Psoas muscle (tissue), 8 donors: ENCODE results near the gene TRIM44. TPM values are rescaled to one million over a fixed set of nuclear protein-coding genes. Genes with fewer than 3 reads are reported as not detected.
A peak's percentile ranks its signal among the peaks of the same experiment; 100 is the strongest.

Experiments
- ATAC-seq, 4 donors: fragments of 200-7000 bp; cut with Tn5 transposase; one replicate each; pipeline ENCODE4 v1.9.1; 2020; ENCODE audit warnings: moderate library complexity in 3 of 4, mild to moderate bottlenecking in 2 of 4
- DNase-seq, 2 donors: peaks; one replicate each; pipeline ENCODE4 v3.0.0-alpha.2; 2020
- H3K27ac ChIP-seq: fragments of 200-600 bp; one replicate; pipeline ENCODE4 v1.8.0; 2022
- H3K27me3 ChIP-seq, 3 donors: fragments of 200-600 bp in 1 of 3; one replicate each; pipeline versions ENCODE4 v1.6.1 to v1.8.0; 2013 to 2022; ENCODE audit warnings: low read length in 2 of 3, mild to moderate bottlenecking in 2 of 3, moderate library complexity in 1 of 3; ENCODE audit not compliant: insufficient read depth in 3 of 3
- H3K36me3 ChIP-seq, 2 donors: fragments of 200-600 bp in 1 of 2; one replicate each; pipeline versions ENCODE4 v1.6.1 to v1.8.0; 2013 to 2022; ENCODE audit warnings: low read depth in 1 of 2, mild to moderate bottlenecking in 1 of 2, moderate library complexity in 1 of 2; ENCODE audit not compliant: insufficient read depth in 1 of 2
- H3K4me1 ChIP-seq: fragments of 200-600 bp; one replicate; pipeline ENCODE4 v1.8.0; 2022
- H3K4me3 ChIP-seq: fragments of 200-600 bp; one replicate; pipeline ENCODE4 v1.8.0; 2022; ENCODE audit warnings: mild to moderate bottlenecking
- H3K9me3 ChIP-seq: fragments of 200-600 bp; one replicate; pipeline ENCODE4 v1.8.0; 2022
- WGBS, 3 donors: extraction: QIAGEN DNeasy Blood & Tissue Kit; methylation state at CpG; one replicate each; pipeline versions ENCODE4 v1.1.6 to v1.1.7; 2013; 5-methylcytosine and 5-hydroxymethylcytosine counted together
- intact Hi-C, 2 donors: fragments of 100-400 bp; cut with DNase I; formaldehyde crosslinking; loops; one replicate each; pipeline versions ENCODE4 v1.11.0 to v1.14.2; 2022
- polyA plus RNA-seq, 3 donors: library from polyadenylated mRNA; stranded (reverse); fragments of 200-250 nt; gene quantifications; one replicate each; pipeline ENCODE4 v1.2.3, GENCODE V29; 2013
- total RNA-seq, 4 donors: library from RNA; stranded (reverse); fragmentation: NEBNext Ultra II Directional in 2 of 4; extraction: Animal tissue kit (Norgen Biotek cat#: 25700) in 2 of 4; gene quantifications; one replicate each; pipeline versions ENCODE4 v1.2.1 to v1.2.4, GENCODE V29; 2021 to 2023
- TF ChIP-seq, protein P1 (sequence below): fragments of 200-600 bp; IDR thresholded peaks from one replicate; pipeline ENCODE4 v1.8.0; 2022; ENCODE audit warnings: antibody characterized with exemption
- donor health status: healthy with polysubstance abuse.
- donor health status: DM: no; HTN: no; CAD: no; lungs with moderate emphysema.
- donor health status: Bipolar disorder and iron deficiency.
- donor health status: healthy.
- donor health status: DM: yes; HTN: yes; CAD: no.
- donor health status: DM: no; HTN: no; CAD: no.
- donor health status: DM: no; HTN: no; CAD: no.
- donor health status: DM: yes; HTN: yes; CAD: no.

Gene TRIM44
- total and polyA plus RNA-seq, 7 donors = 6.8 to 46.8 (median 34.0) TPM

DNA sequence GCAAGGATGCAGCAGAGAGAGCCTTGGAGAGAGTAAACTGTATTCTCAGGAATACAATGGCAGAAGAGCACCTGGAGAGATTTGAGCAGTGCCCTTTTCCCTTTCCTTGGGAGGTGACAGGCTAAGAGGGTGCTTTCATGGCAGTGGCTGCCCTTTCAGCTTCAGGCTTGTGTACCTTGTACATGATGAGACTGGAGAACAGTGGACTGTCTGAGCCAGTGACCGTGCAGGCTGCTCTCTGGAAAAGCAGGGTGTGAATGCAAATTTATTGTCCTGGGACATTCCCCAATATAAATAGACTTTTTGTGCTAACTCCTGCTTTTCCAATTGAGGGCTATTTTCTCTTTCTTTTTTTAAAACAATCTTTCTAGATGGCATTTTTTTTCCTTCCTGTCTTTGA, 99.3 kb downstream of the TRIM44 start:
- intact Hi-C loops = no loop called here
- H3K27me3 ChIP-seq = no peaks in the 10 kb centered on the region
- H3K4me3 ChIP-seq = no peak overlapping the region
- H3K36me3 ChIP-seq = no peaks in the 10 kb centered on the region
- TF ChIP-seq, protein P1, sequence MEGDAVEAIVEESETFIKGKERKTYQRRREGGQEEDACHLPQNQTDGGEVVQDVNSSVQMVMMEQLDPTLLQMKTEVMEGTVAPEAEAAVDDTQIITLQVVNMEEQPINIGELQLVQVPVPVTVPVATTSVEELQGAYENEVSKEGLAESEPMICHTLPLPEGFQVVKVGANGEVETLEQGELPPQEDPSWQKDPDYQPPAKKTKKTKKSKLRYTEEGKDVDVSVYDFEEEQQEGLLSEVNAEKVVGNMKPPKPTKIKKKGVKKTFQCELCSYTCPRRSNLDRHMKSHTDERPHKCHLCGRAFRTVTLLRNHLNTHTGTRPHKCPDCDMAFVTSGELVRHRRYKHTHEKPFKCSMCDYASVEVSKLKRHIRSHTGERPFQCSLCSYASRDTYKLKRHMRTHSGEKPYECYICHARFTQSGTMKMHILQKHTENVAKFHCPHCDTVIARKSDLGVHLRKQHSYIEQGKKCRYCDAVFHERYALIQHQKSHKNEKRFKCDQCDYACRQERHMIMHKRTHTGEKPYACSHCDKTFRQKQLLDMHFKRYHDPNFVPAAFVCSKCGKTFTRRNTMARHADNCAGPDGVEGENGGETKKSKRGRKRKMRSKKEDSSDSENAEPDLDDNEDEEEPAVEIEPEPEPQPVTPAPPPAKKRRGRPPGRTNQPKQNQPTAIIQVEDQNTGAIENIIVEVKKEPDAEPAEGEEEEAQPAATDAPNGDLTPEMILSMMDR = no peak
- ATAC-seq (no peak), DNase-seq (no peak)
- H3K4me1 ChIP-seq = peaks cover 28% of the 10 kb centered on the region
- H3K9me3 ChIP-seq = no peaks in the 10 kb centered on the region
- WGBS, 3 donors = 43 to 60% (median 43%) methylated on average over 1 of the region's 1 CpG
- no peak overlapping the region for H3K27ac ChIP-seq

DNA sequence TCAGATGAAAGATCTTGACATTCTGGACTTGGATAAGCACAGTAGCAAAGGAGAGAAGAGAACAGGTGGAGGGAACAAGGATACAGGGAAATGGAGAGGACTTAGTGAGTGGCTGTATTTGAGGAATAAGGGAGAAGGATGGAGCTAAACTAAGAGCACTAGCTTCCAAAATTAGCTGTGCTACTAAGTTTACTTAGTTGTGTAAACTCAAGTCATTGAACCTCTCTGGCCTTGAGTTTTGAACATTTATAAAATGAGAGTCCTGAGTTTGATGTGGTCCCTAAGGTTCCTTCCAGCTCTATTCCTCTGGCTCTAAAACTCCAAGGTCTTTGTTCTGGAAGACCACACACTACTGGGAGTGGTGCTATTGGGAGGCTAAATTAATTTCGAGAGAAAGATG, 100.7 kb downstream of the TRIM44 start:
- DNase-seq (no peak), ATAC-seq (no peak)
- no peaks in the 10 kb centered on the region for H3K27me3 ChIP-seq
- peaks cover 28% of the 10 kb centered on the region for H3K4me1 ChIP-seq
- no peak overlapping the region for H3K27ac ChIP-seq
- 91 to 100% (median 93%) methylated on average over 1 of the region's 1 CpG for WGBS, 3 donors
- H3K36me3 ChIP-seq = no peaks in the 10 kb centered on the region
- no peak overlapping the region for H3K4me3 ChIP-seq
- TF ChIP-seq, protein P1 = no peak
- no peaks in the 10 kb centered on the region for H3K9me3 ChIP-seq
- intact Hi-C loops = no loop called here

DNA sequence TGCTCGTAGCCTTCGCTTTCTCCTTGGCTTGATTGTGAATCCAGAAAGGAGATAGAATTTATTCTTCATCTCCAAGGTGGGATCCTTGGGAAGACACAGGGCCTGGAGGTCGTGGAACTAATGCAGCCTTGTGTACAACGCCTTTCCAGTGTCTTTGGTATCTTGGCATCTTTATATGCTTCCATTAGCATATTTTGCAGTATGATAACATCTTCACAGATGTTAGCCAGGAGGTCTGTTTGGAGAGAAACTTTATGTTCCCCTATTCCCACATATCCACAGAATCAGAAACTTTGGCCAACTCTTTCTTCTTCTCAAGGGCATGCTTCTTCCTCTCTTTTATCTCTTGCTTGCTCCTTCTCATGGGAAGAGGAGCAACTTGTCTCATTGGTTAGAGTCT, 101.2 kb downstream of the TRIM44 start:
- DNase-seq = no peak
- Histone ChIP-seq H3K4me3 (no peak overlapping the region), H3K27me3 (no peaks in the 10 kb centered on the region), H3K9me3 (no peaks in the 10 kb centered on the region), H3K36me3 (no peaks in the 10 kb centered on the region), H3K27ac (no peak overlapping the region), H3K4me1 (peaks cover 28% of the 10 kb centered on the region)
- WGBS, 3 donors = 83 to 90% (median 83%) methylated on average over 4 of the region's 4 CpGs
- no peak for ATAC-seq
- TF ChIP-seq, protein P1 = no peak
- intact Hi-C loops = no loop called here

DNA sequence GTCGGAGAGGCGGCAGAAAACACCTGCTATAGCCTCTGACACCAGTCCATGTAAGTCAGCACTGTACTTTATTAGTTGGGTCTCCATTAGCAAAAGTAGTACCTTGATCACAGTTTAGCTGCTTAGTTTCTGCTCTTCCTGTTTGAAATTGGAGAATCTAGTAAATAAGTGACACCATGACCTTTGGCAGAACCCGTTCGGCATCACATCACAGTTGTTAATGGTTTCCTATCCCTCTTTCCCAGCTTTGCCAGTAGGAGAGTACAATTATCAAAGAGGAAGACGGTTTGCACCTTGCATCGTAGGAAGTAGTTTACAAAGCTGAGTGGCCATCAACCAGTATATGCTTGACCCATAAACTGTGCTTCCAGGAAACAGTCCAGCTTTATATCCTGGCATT, 101.8 kb downstream of the TRIM44 start:
- Histone ChIP-seq H3K4me1 (peaks cover 28% of the 10 kb centered on the region), H3K9me3 (no peaks in the 10 kb centered on the region), H3K4me3 (no peak overlapping the region), H3K27ac (no peak overlapping the region), H3K27me3 (no peaks in the 10 kb centered on the region), H3K36me3 (no peaks in the 10 kb centered on the region)
- ATAC-seq = peak in 3 of 4 donors; percentile 27 to 52 (median 30)
- TF ChIP-seq, protein P1 = no peak
- WGBS, 3 donors = 11 to 37% (median 21%) methylated on average over 6 of the region's 6 CpGs
- intact Hi-C loops = no loop called here
- DNase-seq = no peak

DNA sequence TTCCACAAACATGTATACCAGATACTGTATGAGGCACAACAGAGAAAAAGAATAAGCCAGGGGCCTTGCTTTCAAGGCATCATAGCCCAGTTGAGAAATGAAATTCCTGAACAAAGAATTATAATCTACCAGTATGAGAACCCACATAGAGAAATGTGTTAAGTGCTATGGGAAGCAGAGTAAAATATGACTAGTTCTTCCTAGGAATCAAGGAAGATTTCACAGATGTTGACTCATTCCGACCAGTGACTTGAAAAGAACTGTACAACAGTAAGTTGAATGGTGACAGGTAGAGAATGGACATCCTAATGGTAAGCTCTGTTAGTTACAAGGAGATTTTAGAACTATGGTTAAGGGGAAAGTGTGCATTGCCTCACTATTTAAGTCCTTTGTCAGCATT, 102.6 kb downstream of the TRIM44 start:
- Histone ChIP-seq H3K4me1 (peaks cover 28% of the 10 kb centered on the region), H3K9me3 (no peaks in the 10 kb centered on the region), H3K27me3 (no peaks in the 10 kb centered on the region), H3K27ac (no peak overlapping the region), H3K4me3 (no peak overlapping the region), H3K36me3 (no peaks in the 10 kb centered on the region)
- ATAC-seq (no peak), DNase-seq (no peak)
- intact Hi-C loops = no loop called here
- WGBS, 3 donors = 94 to 99% (median 95%) methylated on average over 1 of the region's 1 CpG
- TF ChIP-seq, protein P1 = no peak
